ENCODE data around the gene MCTP2.
"Not testable (repeated sequence)": the region's sequence is repeated elsewhere in the genome, so short reads cannot be mapped to it uniquely, and the experiment has no call there.

MCTP2 gene

DNA sequence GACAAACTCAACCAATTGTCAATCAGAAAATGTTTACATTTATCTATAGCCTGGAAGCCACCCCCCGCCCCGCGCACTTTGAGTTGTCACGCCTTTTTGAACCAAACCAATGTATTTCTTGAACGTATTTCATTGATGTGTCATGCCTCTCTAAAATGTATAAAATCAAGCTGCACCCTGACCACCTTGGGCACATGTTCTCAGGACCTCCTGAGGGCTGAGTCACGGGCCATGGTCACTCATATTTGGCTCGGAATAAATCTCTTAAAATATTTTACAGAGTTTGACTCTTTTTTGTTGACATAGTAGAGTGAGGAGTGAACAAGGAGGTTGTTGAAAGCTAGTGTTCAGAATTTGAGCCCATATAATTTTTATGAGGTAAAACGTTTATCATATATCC lies 6.5 kb downstream of the MCTP2 start:
- no peak for DNase-seq

DNA sequence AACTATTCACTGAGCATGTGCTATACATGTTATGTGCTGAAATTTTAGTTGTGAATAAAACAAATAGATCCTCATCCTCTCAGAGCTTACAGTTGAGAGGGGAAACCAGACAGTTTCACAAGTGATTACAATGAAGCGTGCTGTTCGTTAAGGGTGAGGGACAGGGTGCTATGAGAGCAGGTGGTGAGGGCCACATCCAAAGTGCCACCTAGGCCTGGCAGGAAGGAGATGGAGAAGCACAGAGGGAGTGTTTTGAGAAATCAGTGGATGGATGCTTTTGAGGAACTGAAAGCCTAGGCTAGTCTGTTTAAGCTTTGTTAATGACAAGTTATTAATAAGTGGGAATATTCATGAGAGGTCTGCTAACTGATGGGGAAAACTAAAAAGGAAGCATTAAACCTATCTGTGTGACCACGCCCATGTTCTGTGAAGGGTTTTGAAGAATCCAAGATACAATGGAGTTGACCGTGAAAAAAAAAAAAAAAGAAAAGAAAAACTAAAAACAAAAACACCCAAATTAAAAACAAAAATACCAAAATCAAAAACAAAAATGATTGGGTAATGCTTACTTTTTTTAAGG lies 7.3 kb downstream of the MCTP2 start:
- no peak for DNase-seq

DNA sequence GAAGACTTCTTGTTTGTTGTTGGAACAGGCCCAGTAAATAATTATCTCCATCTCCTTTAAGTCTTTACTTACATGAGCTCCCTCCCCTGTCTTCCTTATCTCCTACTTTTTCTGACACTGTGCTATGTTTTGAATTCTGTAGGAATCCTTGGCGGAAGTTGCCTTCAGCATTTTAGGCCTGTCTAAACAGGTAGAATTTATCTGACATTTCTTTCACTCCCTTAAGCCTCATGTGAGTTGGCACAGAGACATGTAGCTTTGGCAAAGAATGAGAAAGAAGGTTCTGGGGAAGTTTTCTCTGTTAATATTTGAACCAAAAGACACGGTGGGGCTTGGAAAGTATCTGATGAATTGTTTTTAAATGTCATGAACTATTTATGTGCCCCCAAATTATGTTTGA lies 8.1 kb downstream of the MCTP2 start:
- no peak for DNase-seq

DNA sequence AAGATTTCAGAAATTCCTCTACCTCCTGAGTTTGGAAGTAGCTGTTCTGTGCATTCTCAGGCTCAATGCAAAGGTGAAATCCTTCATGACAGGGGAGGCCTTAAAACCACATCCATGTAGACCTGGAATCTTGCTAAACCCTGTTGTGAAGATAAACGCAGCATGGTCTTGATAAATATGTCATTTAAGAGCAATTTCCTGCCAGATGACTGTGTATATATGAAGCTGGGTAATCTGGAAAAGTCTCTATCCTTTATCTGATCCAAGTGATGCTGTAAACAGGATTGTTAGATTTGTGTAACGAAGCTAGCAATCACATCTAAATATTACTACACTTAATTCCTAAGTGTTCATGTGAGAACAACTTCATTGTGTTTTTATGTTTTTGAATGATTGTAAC lies 9.1 kb downstream of the MCTP2 start:
- DNase-seq: no peak

DNA sequence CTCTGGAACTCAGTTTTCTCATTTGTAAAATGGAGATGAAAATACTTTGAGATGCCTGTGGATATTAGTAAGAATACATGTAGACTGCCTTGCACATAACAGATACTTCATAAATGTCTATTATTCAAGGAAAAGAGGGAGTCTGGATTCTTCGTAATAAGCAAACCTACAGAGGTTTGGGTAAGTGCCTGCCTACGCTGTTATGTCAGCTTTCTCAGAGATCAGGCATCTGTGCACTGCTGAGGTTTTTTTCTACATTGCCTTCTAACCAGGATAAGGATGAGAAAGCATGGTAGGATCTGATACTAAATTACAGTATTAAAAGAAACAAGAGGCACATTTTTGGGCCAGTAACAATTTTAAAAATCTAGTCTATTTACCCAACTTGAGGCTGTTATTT lies 10.9 kb downstream of the MCTP2 start:
- DNase-seq: no peak

DNA sequence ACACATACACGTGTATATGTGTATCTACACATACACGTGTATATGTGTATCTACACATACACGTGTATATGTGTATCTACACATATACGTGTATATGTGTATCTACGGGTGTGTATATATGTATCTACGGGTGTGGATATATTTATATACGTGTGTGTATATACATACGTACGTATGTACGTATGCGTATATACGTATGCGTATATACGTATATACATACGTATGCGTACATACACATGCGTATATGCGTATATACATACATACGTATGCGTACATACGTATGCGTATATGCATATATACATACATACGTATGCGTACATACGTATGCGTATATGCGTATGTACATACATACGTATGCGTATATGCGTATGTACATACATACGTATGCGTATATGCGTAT lies 11.6 kb downstream of the MCTP2 start:
- DNase-seq: not testable (repeated sequence)

DNA sequence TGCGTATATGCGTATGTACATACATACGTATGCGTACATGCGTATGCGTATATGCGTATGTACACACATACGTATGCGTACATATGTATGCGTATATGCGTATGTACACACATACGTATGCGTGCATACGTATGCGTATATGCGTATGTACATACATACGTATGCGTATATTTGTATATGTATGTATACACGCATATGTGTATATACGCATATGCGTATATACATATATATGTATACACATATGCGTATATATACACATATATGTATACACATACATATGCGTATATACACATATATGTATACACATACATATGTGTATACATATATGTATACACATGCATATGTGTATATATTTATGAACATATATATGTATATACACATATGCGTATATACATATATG lies 12.1 kb downstream of the MCTP2 start:
- DNase-seq: no peak

DNA sequence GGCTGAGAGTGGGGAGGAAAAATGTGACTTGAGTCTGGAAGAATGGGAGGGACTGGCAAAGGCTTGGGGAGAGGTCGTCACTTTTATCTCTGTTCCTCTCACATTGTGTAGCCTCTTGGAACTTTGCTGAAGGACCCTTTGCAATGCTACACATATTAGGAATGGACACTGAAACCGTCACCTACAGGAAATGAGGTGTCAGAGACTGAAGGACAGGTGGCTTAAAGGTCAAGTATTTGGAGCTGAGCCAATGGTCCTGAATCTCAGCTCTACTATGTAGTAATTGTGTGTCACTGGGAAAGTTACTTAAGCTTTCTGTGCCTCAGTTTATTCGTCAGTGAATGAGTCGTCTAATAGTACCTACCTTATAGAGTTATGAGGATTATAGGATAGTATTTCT lies 14.7 kb downstream of the MCTP2 start:
- DNase-seq: no peak

DNA sequence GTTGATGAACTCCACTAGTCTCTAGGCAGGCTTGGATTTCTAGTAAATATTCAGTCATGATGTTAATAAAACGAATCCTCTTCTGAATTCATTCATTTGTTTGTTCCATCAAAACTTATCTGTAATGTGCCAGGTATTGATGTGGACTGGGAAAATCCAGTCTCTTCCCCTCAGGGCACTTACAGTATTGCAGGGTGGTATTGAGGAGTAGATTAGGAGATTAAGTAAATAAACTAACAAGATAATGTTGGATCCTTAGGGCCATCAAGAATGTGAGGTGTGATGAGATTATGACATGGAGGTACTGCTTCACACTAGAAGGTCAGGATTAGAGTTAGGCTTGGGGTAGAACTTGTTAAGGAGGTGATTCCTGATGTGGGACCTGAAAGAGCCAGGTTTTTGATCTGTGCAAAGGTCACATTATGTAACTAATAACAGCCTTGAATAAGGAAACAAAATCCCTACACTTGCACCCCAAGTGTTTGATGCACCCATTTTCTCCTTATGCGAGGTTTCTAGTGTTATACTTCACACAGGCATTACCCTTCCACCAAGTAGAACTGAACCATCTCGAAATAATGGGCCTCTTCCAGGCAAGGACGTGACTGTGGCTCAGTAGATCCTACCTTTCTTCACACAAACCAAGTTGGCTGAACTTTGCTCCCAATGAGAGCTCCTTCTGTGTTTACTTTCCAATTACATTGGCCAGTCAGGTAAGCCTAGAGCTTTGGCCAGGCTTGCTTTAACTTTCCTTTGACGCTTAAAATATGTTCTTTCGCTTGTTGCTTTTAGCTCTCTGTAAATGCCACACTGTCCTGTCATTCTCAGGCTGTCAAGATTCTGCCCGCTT lies 16.7 kb downstream of the MCTP2 start:
- DNase-seq: no peak

DNA sequence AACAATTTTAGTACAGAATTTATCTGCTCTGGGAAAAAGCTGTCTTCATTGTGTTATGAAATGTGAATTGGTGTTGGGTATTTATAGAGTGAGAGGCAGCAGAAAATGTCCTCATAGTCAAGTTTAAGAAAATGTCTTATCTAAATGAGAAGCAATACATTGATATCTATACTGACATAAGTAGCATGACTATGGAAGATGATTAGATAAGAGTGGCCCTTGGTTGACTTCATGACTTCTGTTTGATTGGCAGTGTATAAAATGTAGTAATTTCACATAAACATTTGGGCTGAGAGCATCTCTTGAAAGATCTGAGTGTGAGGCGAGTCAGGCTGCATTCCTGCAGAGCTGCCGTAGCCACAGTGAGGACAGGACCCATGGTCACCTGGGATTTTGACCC lies 19.4 kb downstream of the MCTP2 start:
- DNase-seq: no peak

DNA sequence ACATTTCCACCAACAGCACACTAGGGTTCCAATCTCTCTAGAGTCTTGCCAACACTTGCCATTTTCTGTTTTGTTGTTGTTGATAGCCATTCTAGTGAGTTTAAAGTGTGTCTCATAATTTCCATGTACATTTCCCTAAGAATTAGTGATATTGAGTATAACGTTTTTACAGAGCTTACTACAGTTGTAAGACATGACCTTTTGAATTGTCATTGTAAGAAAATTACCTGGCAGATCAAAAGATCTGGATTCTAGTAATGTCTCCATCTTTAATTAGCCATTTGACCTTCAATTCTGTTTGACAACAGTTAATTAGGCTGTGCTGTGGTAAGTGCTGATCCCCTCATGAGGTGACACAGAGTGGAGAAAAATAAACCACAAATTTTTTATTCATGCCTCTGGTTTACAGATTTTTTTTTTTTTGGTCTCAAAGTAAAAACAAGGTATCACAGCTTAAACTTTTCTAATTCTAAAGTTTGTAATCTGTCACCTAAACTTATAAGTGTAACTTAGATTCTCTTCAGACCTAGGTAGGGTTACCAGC lies 20.9 kb downstream of the MCTP2 start:
- DNase-seq: no peak

DNA sequence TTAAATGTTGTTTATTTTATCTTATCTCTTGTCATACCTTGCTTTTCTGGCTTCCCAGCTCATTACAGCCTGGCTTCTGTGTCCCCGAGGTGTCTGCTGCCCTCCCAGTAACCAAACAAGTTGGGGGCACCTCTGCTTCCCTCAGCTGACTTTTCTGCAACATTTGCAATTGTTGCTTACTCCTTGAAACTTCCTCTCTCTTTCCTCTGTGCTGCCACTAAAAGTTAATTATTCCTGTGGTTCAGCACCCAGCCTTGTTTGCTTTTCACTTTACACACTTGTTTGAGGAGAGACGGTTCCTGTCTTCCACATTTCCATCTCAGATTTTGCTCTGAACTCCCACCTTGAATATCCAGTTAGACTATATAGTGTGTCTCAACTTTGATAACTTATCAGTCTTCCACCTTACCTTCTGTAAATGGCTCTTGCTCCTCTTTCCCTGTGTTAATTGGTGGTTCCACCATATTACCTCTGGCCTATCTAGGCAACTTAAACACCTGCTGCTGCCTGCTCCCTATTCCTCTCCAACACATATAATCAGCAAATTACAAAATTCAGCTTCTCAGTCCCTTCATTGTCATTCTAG lies 21.6 kb downstream of the MCTP2 start:
- DNase-seq: no peak

DNA sequence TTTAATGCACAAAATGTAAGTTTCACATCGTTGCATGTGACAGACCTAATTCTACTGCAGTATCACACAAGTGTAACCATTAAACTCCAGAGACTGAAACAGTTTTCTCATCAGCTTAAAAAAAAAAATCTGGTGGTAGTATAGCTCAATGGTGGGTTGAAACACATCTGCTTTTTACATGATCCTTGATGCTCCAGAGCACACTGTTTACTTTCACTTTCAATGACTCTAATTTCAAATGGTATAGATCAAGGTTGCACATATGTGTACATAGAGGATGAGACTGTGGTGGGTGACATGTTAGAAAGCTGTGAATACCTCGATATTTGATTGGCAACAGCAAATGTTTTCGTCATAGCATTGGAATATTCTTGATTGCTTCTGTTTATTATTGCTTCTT lies 22.4 kb downstream of the MCTP2 start:
- DNase-seq: no peak

DNA sequence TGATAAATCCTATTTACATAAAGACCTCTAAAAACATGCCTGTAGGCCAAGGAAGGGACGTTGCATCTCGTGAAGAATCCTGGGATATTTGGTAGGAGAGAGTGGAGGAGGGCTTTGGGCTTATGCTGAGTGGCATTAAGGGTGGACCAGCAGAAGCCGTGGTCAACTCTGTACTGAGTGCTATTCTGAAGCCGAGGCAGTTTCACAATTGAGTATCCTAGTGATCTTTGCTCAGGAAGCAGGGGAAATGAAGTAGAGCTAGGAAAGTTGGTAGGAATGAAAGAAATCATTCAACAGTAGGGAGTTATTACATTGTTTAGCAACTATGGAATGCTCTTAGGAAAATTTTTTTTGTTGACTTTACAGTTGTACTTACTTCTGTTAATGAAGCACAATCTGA lies 24.2 kb downstream of the MCTP2 start:
- DNase-seq: no peak

DNA sequence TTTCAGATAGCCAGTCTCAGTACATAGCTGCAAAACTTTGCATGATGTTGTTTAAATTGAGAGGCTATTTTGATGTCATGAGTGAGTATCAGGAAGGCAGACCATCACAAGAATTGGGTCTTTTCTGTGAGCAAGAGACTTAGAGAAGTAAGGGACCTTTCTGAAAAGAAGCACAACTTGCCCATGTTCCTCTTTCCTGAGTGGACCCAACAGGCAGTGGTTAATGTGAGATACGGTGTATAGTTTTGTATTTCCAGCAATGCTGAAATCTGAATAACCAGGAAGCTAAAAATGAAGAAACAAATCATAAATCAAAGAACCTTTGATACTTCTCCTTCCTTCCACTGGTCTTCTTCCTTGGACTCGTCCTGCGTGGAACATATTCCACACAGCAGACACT lies 25.1 kb downstream of the MCTP2 start:
- no peak for DNase-seq

DNA sequence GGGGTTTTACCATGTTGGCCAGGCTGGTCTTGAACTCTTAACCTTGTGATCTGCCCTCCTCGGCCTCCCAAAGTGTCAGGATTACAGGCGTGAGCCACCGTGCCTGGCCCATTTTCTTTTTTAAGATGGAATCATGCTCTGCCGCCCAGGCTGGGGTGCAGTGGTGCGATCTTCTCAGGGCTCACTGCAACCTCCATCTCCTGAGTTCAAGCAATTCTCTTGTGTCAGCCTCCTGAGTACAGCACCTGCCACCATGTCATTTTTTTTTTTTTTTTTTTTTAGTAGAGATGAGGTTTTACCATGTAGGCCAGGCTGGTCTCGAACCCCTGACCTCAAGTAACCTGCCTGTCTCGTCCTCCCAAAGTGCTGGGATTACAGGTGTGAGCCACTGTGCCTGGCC lies 26.4 kb downstream of the MCTP2 start:
- not testable (repeated sequence) for DNase-seq

DNA sequence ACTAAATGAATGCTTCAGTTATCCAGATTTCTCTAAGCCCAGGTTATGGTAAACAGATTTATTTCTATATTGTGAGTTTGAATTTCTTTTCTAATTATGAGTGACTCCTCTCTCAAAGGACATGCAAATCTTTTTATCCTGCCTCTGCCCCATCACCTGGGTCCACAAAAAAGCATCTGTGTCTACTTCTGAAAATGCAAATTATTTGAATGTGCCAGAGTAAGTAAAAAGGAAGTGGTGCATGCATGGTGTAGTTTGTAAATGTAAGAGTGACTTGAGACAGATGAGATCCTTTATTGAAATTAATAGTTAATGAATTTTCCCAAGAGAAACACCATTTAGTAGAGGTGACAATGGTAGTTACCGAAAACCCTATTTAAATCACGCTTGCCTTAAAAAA lies 26.9 kb downstream of the MCTP2 start:
- no peak for DNase-seq

DNA sequence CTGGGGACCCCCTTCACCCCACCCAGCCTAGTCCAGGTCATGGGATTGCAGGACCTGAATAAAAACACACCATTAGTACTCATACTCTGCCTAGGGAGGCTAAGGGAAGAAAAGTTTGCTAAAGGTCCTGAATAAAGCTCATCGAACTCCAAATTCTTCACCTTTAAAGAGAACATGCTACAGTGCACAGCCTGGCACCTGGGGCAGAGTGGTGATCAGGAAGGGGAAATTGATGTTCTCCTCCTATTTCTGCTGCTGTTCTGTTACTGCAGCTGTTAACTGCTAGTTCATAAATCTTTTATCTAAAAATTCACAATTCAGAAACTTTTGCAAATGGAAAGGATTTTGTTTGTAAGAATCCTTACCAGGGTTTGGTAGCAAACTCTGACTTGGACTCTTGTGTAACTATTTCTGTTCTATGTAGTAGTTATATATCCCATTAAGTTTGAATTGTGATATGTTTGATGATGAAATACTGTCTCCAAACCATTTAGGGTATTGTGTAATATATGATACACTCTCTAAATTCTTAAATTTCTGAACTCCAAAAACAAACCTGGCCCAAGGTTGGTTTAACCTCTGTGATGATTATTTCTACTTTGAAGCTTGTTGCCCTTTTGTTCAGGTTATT lies 27.9 kb downstream of the MCTP2 start:
- no peak for DNase-seq

DNA sequence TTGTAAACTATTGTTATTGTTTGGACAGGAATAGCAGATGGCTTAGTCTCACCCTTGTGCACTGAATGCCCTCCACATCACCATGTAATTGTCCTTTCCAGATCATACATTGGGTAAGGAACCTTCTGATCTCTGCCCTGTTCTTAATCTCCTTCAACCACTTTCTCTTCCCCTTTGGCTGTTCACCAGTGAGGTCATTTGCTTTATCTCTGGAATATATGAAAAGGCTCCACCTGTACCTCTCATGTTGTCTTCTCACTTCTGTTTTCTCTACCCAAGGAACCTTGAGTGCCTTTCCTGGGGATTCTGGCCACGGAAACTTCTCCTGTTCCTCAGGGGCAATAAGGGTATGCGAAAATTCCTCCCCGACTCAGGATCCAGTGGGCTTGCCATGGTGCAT lies 28.5 kb downstream of the MCTP2 start:
- DNase-seq: no peak

DNA sequence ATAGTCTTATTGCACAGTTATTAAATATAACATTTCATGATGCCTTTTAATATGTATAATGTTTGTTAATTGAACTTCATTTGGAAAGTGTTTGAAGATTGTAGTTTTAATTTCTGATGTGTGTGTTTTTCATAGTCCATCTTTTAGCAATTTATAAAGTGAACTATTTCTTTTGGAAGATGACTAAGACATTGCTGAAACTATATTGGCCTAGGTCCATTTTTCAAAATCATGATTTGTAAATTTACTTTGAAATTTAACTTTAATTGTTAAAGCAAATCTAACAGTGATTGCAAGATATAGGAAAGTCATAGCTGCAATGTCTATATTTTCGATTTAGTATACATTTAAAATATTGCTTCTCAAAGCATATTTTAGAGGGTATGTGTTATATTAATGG lies 30.8 kb downstream of the MCTP2 start:
- DNase-seq: no peak

DNA sequence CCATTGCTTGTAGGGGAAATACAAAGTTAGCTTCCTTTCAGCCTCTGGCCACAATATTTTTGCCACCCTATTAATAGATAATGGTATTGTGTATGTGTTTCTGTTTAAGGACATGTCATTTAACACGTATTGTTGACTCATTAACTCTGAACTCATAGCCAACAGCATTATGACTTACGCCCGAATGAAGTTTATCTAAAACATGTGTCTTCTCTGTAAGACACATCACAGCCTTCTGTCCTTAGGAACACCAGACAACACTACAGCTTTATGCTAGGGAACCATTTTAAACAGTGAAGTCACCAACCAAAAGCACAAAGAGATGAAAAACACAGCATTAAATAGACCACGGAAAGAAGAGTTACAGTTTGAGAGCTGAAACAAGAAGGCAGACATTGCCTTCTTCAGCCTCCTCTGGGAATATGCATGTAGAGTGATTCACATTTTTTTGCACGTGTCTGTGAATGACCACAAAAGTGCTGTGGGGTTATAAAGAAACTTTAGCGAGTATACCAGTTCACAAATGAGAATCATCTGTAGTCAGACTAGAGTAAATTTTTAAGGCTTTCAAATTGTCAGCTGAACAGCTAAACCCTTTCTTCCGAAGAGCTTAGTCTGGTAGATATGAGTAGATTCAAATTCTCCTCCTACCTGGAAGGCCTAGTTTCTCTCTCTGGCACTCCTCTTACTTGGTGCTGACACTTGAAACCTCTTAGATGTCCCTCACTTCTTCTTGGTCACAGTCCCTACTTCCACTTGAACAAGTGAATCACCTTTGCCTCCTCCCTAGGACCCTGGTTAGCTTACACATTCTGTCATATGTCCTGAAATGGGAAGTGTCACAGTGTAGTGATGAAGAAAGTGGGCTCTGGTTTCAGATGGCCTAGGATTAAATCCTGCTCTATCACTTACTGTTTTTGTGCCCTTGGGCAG lies 32.2 kb downstream of the MCTP2 start:
- DNase-seq: no peak

DNA sequence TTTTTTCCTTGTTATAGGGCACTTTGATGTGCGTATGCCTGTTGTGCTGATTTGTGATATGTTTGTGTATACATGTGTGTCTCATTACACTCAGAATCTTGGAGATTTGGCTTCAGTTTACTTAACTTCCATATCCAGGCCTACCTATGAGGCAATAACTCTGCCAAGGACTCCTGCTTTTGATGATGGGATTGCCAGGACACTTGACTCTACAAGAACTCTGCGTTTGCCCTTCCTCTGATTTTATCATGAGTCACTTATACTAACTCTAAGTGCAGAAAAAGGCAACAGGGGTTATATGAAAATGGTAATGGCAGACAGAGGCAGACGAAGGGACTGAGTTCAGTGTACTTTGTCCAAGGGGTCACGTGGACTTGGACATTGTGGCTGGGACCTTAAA lies 33.6 kb downstream of the MCTP2 start:
- DNase-seq: no peak

DNA sequence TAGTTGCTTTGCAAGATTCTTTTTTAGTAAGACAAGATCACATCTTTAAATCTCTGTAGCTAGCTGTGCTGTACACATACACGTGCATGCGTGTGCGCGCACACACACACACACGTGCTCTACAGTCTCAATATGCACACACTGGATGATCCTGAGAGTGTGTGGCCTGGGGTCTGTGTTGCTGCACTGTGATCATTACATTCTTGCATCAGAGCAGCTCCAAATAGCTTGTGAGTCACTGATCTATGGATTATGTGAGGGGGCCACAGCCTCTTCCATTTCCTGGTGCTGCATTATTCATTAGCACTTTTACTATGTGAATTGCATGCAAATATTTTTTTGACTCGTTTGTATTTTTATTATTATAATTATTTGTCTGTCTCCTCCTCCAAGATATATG lies 34.6 kb downstream of the MCTP2 start:
- DNase-seq: no peak

Data from HCEC 1CT (cell line).